GM12891 (cell line): Measurements from ENCODE around the gene ZNF511.

Experiments
- POLR2A ChIP-seq: IDR thresholded peaks from 2 replicates; pipeline ENCODE4 v1.6.1; 2011; ENCODE audit warnings: low read depth, low read length, control low read depth
- POLR2AphosphoS5 ChIP-seq: IDR thresholded peaks from 2 replicates; pipeline ENCODE4 v1.6.1; 2011; ENCODE audit warnings: low read depth, low read length, control low read depth
- POU2F2 ChIP-seq: IDR thresholded peaks from 2 replicates; pipeline ENCODE4 v1.6.1; 2011; ENCODE audit warnings: low read depth, mild to moderate bottlenecking, control low read depth, low read length, moderate library complexity
- SPI1 ChIP-seq: IDR thresholded peaks from 2 replicates; pipeline ENCODE4 v1.6.1; 2011; ENCODE audit warnings: low read depth, low read length, control low read depth
- TAF1 ChIP-seq: IDR thresholded peaks from 2 replicates; pipeline ENCODE4 v1.6.1; 2011; ENCODE audit warnings: low read depth, low read length, control low read depth

- TF ChIP-seq POLR2AphosphoS5 (no peak), TAF1 (no peak), POU2F2 (no peak), POLR2A (no peak), SPI1 (no peak)
These were observed 52.5 kb downstream of the ZNF511 start for GRCh38 chr10:133361227-133361626.
